Retinal pigment epithelial cell (primary cell): Measurements from ENCODE around the gene CBX4.

ENCODE experiments used
- DNase-seq: peaks from one replicate; pipeline ENCODE4 v3.0.0-alpha.2; 2010; ENCODE audit warnings: low read depth
- H3K4me3 ChIP-seq: 2 replicates; pipeline ENCODE4 v1.5.1; 2011; ENCODE audit warnings: mild to moderate bottlenecking, low read length, control low read depth, moderate library complexity
- TF ChIP-seq, protein P1 (sequence below): conservative IDR thresholded peaks from 2 replicates; pipeline ENCODE4 v1.5.1; 2011; ENCODE audit warnings: low read depth, low read length, control low read depth, inconsistent platforms

Gene CBX4

DNA sequence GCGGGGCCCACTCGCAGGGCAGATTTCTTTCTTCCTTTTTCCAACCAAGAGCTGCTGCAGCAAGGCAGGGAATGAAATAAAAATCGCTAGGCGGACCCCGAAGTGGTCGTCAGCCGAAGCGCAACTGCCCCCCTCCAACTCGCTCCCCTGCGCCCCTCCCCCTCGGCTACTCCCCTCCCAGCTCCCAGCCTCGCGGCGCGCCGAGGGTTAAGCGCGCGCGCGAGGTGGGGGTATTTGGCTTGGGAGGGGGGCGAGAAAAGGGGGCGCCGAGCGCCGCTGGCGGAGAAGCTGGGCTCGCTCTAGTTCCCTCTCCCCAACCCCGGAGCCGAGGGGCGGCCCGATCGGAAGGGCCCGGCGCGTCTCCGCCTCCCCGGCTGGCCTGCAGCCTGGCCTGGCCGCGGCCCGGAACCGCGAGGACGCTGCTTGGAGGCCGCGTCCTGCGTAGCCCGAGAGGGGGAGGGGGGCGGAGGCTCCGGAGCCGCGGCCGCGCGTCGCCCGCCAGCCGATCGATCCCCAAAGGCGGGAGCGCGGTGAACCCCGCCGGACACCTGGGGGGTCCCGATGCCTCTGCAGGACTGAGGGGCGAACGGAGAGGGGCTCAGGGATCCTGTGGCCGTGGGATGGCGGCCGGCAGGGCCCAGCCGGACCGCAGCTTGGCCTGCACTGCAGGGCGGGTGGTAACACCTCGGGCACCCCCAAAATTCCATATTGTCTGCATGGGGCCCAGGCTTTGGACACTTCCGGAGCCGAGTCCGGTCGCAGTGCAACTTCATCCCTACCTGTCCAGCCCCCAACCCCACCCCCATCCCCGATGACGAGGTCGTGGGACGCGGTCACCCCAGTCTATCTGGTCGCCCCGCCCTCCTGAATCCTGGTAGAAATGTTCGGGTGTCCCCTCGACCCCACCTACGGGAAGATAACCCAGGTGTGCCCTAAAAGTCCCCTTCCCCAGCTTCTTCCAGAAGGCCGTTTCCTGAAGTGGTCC is 4.9 kb upstream of the CBX4 start:
- no peak for DNase-seq
- peak overlapping the region; percentile 34 for H3K4me3 ChIP-seq

DNA sequence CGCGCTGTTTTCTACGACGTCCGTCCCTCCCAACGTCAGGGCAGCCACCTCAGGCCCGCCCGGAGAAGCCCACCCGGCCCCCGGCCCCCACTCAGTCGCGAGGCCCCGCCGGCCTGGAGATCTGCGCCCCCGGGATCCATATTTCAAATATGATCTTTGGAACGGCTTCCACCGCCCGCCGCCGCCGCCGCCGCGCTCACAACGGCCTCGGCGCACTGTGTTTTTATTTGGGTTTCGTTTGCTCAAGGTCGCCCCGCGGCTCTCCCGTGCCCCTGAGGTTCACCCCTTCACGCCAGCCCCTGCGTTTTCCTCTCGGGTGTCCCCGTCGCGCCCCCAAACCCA is 4.2 kb upstream of the CBX4 start:
- no peak for DNase-seq
- peak overlapping the region; percentile 34 for H3K4me3 ChIP-seq
- TF ChIP-seq, protein P1, sequence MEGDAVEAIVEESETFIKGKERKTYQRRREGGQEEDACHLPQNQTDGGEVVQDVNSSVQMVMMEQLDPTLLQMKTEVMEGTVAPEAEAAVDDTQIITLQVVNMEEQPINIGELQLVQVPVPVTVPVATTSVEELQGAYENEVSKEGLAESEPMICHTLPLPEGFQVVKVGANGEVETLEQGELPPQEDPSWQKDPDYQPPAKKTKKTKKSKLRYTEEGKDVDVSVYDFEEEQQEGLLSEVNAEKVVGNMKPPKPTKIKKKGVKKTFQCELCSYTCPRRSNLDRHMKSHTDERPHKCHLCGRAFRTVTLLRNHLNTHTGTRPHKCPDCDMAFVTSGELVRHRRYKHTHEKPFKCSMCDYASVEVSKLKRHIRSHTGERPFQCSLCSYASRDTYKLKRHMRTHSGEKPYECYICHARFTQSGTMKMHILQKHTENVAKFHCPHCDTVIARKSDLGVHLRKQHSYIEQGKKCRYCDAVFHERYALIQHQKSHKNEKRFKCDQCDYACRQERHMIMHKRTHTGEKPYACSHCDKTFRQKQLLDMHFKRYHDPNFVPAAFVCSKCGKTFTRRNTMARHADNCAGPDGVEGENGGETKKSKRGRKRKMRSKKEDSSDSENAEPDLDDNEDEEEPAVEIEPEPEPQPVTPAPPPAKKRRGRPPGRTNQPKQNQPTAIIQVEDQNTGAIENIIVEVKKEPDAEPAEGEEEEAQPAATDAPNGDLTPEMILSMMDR: no peak

More for the DNA sequence above, 4.9 kb upstream of the CBX4 start:
- TF ChIP-seq, protein P1: no peak

DNA sequence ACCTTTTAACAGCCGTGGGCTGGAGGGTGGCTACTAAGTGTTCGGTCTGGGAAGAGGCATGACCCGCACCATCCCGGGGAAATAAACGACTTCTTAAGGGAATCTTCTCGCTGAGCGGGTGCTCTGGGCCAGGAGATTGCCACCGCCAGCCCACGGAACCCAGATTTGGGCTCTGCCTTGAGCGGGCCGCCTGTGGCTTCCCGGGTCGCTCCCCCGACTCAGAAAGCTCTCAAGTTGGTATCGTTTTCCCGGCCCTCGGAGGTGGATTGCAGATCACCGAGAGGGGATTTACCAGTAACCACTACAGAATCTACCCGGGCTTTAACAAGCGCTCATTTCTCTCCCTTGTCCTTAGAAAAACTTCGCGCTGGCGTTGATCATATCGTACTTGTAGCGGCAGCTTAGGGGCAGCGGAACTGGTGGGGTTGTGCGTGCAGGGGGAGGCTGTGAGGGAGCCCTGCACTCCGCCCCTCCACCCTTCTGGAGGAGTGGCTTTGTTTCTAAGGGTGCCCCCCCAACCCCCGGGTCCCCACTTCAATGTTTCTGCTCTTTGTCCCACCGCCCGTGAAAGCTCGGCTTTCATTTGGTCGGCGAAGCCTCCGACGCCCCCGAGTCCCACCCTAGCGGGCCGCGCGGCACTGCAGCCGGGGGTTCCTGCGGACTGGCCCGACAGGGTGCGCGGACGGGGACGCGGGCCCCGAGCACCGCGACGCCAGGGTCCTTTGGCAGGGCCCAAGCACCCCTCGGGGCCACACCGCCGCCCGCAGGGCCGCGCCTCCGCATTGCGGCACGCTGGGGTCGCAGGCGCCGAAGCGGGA is 3.6 kb upstream of the CBX4 start:
- DNase-seq: no peak
- TF ChIP-seq, protein P1: no peak
- H3K4me3 ChIP-seq: no peak overlapping the region

DNA sequence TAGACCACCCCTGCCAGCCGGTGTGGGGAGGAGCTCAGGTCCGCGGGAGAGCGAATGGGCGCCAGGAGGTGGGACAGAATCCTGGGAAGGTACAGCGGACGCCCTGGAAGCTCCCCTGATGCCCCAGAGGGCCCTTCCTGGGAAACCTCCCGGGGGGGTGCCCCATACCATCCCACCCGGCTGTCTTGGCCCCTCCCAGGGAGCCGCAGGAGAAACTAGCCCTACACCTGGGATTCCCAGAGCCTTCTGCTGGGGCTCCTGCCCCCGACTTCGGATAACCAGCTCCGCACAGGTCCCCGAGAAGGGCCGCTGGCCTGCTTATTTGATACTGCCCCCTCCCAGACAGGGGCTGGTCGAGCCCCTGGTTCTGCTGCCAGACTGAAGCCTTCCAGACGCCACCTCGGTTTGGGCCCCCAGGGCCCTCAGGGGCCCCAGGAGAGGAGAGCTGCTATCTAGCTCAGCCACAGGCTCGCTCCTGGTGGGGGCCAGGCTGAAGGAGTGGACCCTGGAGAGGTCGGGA is 3.0 kb upstream of the CBX4 start:
- no peak overlapping the region for H3K4me3 ChIP-seq
- DNase-seq: no peak
- TF ChIP-seq, protein P1: no peak

DNA sequence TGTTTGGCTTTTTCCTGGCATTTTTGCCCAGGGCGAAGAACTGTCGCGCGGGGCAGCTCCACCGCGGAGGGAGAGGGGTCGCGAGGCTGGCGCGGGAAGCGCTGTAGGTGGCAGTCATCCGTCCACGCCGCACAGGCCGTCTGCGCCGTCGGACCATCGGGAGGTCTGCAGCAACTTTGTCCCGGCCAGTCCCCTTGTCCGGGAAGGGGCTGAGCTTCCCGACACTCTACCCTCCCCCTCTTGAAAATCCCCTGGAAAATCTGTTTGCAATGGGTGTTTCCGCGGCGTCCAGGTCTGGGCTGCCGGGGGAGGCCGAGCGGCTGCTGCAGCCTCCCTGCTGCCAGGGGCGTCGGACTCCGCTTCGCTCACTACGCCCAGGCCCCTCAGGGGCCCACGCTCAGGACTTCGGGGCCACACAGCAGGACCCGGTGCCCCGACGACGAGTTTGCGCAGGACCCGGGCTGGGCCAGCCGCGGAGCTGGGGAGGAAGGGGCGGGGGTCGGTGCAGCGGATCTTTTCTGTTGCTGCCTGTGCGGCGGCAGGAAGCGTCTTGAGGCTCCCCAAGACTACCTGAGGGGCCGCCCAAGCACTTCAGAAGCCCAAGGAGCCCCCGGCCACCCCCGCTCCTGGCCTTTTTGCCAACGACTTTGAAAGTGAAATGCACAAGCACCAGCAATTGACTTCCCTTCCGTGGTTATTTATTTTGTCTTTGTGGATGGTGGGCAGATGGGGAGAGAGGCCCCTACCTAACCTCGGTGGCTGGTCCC is 2.3 kb upstream of the CBX4 start:
- DNase-seq: no peak
- no peak overlapping the region for H3K4me3 ChIP-seq

DNA sequence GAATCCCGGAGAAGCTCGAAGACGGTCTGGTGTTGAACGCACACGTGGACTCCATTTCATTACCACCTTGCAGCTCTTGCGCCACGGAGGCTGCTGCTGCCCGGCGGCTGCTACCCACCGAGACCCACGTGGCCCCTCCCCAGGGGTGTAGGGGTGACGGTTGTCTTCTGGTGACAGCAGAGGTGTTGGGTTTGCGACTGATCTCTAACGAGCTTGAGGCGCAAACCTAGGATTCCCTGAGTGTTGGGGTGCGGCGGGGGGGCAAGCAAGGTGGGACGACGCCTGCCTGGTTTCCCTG is 1.7 kb upstream of the CBX4 start:
- TF ChIP-seq, protein P1: no peak
- no peak for DNase-seq
- no peak overlapping the region for H3K4me3 ChIP-seq

More for the DNA sequence above, 2.3 kb upstream of the CBX4 start:
- TF ChIP-seq, protein P1: no peak
